SJCRH30 (cell line): ENCODE results near the gene MAPK8IP3. TPM values are rescaled to one million over a fixed set of nuclear protein-coding genes. Genes with fewer than 3 reads are reported as not detected.

ENCODE experiments used
- DNase-seq, 2 experiments: peaks; one replicate each; pipeline ENCODE4 v3.0.0-alpha.2; 2015 to 2020
- H3K27ac ChIP-seq: fragments of 250-450 bp; sonication (Bioruptor Pico); 2 replicates; pipeline ENCODE4 v1.5.1; 2020; ENCODE audit warnings: mild to moderate bottlenecking, moderate library complexity
- H3K27me3 ChIP-seq: fragments of 250-450 bp; sonication (Bioruptor Pico); 2 replicates; pipeline ENCODE4 v1.5.1; 2020; ENCODE audit warnings: mild to moderate bottlenecking, moderate library complexity
- H3K36me3 ChIP-seq: fragments of 250-450 bp; sonication (Bioruptor Pico); 2 replicates; pipeline ENCODE4 v1.5.1; 2020; ENCODE audit warnings: mild to moderate bottlenecking, moderate library complexity
- H3K4me1 ChIP-seq: fragments of 250-450 bp; sonication (Bioruptor Pico); 2 replicates; pipeline ENCODE4 v1.5.1; 2020; ENCODE audit warnings: mild to moderate bottlenecking, moderate library complexity
- H3K4me3 ChIP-seq: fragments of 250-450 bp; sonication (Bioruptor Pico); 2 replicates; pipeline ENCODE4 v1.5.1; 2020; ENCODE audit warnings: mild to moderate bottlenecking, moderate library complexity
- H3K9me3 ChIP-seq: fragments of 250-450 bp; sonication (Bioruptor Pico); replicated peaks from 2 replicates; pipeline ENCODE4 v1.5.1; 2020; ENCODE audit warnings: mild to moderate bottlenecking, moderate library complexity
- total RNA-seq: library from RNA; depleted of rRNA; stranded (reverse); fragments of >200 nt; shearing (Covaris generic); gene quantifications from 2 replicates; pipeline ENCODE4 v1.2.3, GENCODE V29; 2014; rRNA removed

MAPK8IP3 gene
- total RNA-seq, result 24.7 and 34.7 TPM in 2 replicates

DNA sequence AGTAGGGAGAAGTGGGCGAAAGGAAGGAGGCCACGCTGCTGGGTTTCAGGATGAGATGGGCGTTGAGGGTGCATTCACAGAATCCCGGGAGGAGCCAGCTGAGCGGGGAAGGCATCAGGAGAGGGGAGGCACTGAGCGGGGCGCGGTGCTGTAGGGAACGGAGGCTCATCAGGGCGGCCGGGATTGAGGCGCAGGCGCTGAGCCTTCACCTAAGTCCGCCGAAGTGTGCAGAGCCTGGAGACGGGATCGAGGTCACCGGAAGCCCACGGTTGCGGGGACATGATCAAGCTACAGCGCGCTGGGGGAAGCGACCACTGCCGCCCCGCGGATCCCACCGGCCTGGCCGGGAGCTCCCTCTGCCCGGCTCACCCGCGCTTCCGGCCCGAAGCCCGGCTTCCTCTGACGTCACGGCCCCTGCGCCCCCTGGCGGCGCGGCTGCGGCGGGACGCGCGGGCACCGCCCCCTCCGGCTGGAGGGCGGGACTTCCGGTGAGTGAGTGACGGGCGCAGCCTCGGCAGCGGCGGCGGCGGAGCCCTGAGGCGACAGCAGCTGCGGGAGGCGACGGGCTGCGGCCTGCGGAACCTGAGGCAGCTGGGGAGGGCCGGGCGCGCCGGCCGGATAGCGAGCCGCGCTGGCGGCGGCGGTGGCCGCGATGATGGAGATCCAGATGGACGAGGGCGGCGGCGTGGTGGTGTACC, at the start of gene MAPK8IP3:
Gene MAPK8IP3, plus strand, starts transcription at position 508 of the 698 bp plus-strand sequence. Its CDS starts 145 bp downstream, at position 653.
- H3K36me3 ChIP-seq, result peaks cover 8% of the 10 kb centered on the region
- H3K9me3 ChIP-seq, result no peaks in the 10 kb centered on the region
- peak; percentile 86 to 91 for DNase-seq
- H3K27me3 ChIP-seq, result no peaks in the 10 kb centered on the region
- H3K4me3 ChIP-seq, result peak within 1 kb of the TSS; percentile 85
- peaks cover 4% of the 10 kb centered on the region; the same call in 1 of the 2 replicates for H3K4me1 ChIP-seq
- H3K27ac ChIP-seq, result peak within 1 kb of the TSS; percentile 88

GRCh38 chr16:1656808-1657617, 49.0 kb upstream of the MAPK8IP3 start:
- H3K27me3 ChIP-seq, result no peaks in the 10 kb centered on the region
- H3K4me3 ChIP-seq, result no peak overlapping the region
- H3K4me1 ChIP-seq, result no peaks in the 10 kb centered on the region
- no peaks in the 10 kb centered on the region for H3K9me3 ChIP-seq
- no peak for DNase-seq
- no peak overlapping the region for H3K27ac ChIP-seq
- peaks cover 7% of the 10 kb centered on the region for H3K36me3 ChIP-seq

GRCh38 chr16:1657841-1658240, 48.2 kb upstream of the MAPK8IP3 start:
- no peak overlapping the region for H3K4me3 ChIP-seq
- H3K27ac ChIP-seq, result no peak overlapping the region
- H3K4me1 ChIP-seq, result no peaks in the 10 kb centered on the region
- no peaks in the 10 kb centered on the region for H3K9me3 ChIP-seq
- DNase-seq, result no peak
- H3K27me3 ChIP-seq, result no peaks in the 10 kb centered on the region
- H3K36me3 ChIP-seq, result peaks cover 6% of the 10 kb centered on the region

DNA sequence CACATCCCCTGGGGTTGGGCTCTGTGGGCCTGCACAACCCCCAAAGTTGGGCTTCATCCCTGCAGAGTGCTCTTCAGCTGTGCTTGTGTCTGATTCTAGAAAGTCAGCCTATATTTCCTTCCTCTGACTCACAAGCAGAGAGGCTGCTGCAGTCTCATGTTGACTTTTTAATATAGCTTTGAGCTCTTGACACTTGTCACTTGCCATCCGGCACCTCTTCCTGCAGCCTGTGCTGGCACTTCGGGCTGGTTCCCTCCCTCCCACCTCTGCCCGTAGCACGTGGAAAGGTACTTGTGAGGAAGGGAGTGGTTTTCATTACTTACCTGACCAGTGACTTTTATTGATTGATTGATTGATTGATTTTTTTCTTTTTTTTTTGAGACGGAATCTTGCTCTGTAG, 47.0 kb upstream of the MAPK8IP3 start:
- Histone ChIP-seq H3K36me3 (peaks cover 11% of the 10 kb centered on the region), H3K4me1 (no peaks in the 10 kb centered on the region), H3K27ac (no peak overlapping the region), H3K9me3 (no peaks in the 10 kb centered on the region), H3K27me3 (no peaks in the 10 kb centered on the region), H3K4me3 (no peak overlapping the region)
- no peak for DNase-seq

GRCh38 chr16:1661826-1662225, 44.2 kb upstream of the MAPK8IP3 start:
- Histone ChIP-seq H3K4me1 (no peaks in the 10 kb centered on the region), H3K9me3 (no peaks in the 10 kb centered on the region), H3K4me3 (no peak overlapping the region), H3K27ac (no peak overlapping the region), H3K36me3 (peaks cover 11% of the 10 kb centered on the region; the same call in 1 of the 2 replicates), H3K27me3 (no peaks in the 10 kb centered on the region)
- no peak for DNase-seq

DNA sequence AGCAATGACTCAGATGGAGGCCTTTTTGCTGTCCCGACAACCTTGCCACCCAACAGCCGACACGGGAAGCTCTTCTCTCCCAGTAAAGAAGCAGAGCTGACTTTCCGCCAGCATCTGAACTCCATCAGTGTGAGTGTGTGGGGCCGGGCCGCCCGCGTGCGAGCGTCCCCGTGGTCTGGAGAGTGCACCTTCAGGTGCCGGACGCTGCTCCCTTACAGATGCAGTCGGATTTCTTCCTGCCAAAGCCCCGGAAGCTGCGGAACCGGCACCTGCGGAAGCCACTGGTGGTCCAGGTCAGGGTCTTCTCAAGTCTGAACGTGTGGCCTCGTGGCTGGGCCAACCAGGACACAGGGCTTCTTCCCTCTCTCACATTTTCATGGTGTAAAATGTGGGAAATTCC, 43.5 kb upstream of the MAPK8IP3 start:
- H3K36me3 ChIP-seq, result peaks cover 11% of the 10 kb centered on the region; the same call in 1 of the 2 replicates
- no peaks in the 10 kb centered on the region for H3K27me3 ChIP-seq
- H3K4me3 ChIP-seq, result no peak overlapping the region
- no peak for DNase-seq
- H3K27ac ChIP-seq, result no peak overlapping the region
- no peaks in the 10 kb centered on the region for H3K9me3 ChIP-seq
- no peaks in the 10 kb centered on the region for H3K4me1 ChIP-seq

DNA sequence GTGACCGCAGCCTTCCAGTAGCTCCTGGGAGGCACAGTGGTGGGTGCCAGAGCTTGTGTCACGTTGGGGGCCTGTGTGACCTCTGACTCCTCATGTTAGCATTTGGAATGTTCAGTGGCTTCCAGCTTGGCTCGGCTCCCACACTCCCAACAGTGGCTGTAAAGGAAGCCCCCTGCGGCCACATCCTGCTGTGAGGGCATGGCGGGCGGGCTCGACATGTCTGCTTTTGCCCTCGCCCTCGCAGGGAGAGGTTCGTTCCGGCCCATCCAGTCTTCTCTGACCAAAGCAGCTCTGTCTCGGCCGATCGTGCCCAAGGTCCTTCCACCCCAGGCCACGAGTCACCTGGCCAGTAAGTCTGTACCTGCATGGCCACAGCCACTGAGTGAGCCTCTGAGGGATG, 40.2 kb upstream of the MAPK8IP3 start:
- Histone ChIP-seq H3K9me3 (no peaks in the 10 kb centered on the region), H3K36me3 (peaks cover 10% of the 10 kb centered on the region; the same call in 1 of the 2 replicates)

DNA sequence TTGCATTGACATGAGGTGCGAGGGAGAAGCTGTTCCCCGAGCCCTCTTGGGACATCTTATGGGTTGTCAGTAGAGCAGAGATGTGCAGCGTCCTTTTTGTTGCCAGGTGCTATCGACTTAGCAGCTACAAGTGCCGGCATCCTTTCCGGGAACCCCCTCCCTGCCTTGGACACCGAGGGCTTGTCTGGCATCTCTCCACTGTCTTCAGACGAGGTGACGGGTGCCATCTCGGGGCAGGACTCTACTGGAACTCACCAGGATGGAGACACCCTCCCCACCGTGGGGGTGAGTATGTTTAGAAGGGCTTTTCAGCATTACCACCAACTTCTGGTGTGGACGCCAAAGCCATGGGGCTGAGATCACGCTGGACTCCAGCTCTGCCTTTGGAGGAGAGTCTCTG, 39.7 kb upstream of the MAPK8IP3 start:
- H3K9me3 ChIP-seq, result no peaks in the 10 kb centered on the region
- no peak overlapping the region for H3K27ac ChIP-seq
- no peaks in the 10 kb centered on the region for H3K4me1 ChIP-seq
- H3K36me3 ChIP-seq, result peaks cover 10% of the 10 kb centered on the region; the same call in 1 of the 2 replicates
- no peaks in the 10 kb centered on the region for H3K27me3 ChIP-seq
- no peak overlapping the region for H3K4me3 ChIP-seq
- DNase-seq, result no peak

More for the DNA sequence above, 40.2 kb upstream of the MAPK8IP3 start:
- H3K27ac ChIP-seq, result no peak overlapping the region
- no peaks in the 10 kb centered on the region for H3K4me1 ChIP-seq
- no peak overlapping the region for H3K4me3 ChIP-seq
- no peaks in the 10 kb centered on the region for H3K27me3 ChIP-seq
- no peak for DNase-seq

DNA sequence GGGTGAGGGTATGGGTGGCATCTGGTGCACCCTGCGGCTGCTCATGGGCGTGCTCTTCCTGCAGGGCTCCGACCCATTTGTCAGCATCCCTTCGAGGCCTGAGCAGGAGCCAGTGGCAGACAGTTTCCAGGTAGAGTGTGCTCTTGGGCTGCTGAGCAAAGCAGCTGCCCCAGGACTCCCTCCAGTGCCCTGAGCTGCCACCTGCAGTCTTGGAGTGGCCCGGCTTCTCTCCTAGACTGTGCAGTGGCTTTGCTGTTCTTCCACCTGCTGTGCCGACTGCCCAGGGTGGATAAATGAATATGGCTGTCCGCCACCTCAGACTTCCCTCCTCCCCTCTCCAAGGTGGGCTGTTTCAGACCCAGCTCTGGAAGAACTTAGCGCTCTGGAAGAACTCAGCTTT, 38.7 kb upstream of the MAPK8IP3 start:
- Histone ChIP-seq H3K36me3 (peaks cover 16% of the 10 kb centered on the region; the same call in 1 of the 2 replicates), H3K27me3 (no peaks in the 10 kb centered on the region), H3K27ac (no peak overlapping the region), H3K4me3 (no peak overlapping the region), H3K4me1 (no peaks in the 10 kb centered on the region), H3K9me3 (no peaks in the 10 kb centered on the region)
- DNase-seq, result no peak

- Histone ChIP-seq H3K36me3 (peaks cover 16% of the 10 kb centered on the region; the same call in 1 of the 2 replicates), H3K9me3 (no peaks in the 10 kb centered on the region), H3K27ac (no peak overlapping the region), H3K4me3 (no peak overlapping the region), H3K27me3 (no peaks in the 10 kb centered on the region), H3K4me1 (no peaks in the 10 kb centered on the region)
- no peak for DNase-seq
Observed at GRCh38 chr16:1667916-1668315, 38.1 kb upstream of the MAPK8IP3 start.

DNA sequence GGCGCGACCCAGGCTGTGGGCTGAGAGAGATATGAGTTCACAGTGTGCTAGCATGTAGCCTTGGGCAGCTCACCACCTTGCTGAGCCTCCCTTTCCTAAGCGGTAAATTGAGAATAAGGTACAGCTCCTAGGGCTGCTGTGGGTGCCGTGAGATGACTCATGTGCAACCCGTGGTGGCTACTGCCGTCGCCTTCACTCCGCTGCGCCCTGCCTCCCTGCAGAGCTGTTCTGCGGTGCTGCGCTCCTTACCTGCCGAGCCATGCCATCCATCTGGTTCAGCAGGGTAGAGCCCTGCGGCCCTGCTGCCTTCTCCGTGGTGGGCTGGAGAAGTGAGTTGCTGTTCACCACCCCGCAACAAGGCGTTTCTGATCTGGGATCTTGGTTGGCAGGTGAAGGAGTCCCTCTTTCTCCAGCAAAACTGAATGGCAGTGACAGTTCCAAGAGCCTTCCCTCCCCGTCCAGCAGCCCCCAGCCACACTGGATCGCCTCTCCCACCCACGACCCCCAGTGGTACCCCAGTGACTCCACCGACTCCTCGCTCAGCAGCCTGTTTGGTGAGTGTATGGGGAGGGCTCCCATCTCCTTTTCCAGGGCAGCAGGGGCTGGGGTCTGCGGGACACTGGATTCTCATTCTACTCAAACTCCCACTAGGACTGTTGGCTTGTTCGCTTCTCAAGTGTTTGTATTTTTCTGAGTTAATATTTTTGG, 37.2 kb upstream of the MAPK8IP3 start:
- Histone ChIP-seq H3K4me3 (no peak overlapping the region), H3K27me3 (no peaks in the 10 kb centered on the region), H3K27ac (no peak overlapping the region), H3K9me3 (no peaks in the 10 kb centered on the region), H3K36me3 (peaks cover 11% of the 10 kb centered on the region; the same call in 1 of the 2 replicates), H3K4me1 (no peaks in the 10 kb centered on the region)
- no peak for DNase-seq

DNA sequence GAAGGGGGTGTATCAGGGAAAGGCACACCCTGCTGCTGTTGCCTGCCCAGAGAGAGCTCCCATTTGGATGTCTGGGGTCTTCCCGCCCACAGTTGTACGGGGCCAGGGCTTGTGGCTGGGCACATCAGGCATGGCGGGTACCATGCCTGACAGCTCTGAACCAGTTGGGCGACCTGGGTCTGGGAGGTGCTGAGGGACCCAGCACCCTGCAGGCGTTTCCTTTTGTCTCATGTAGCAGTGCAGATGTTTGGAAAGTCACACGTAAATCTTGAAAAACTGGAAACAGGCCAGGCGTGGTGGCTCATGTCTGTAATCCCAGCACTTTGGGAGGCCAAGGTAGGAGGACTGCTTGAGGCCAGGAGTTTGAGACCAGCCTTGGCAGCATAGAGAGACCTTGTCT, 36.3 kb upstream of the MAPK8IP3 start:
- Histone ChIP-seq H3K27ac (no peak overlapping the region), H3K4me3 (no peak overlapping the region), H3K27me3 (no peaks in the 10 kb centered on the region), H3K9me3 (no peaks in the 10 kb centered on the region), H3K36me3 (peaks cover 11% of the 10 kb centered on the region; the same call in 1 of the 2 replicates), H3K4me1 (peaks cover 4% of the 10 kb centered on the region; the same call in 1 of the 2 replicates)
- no peak for DNase-seq

DNA sequence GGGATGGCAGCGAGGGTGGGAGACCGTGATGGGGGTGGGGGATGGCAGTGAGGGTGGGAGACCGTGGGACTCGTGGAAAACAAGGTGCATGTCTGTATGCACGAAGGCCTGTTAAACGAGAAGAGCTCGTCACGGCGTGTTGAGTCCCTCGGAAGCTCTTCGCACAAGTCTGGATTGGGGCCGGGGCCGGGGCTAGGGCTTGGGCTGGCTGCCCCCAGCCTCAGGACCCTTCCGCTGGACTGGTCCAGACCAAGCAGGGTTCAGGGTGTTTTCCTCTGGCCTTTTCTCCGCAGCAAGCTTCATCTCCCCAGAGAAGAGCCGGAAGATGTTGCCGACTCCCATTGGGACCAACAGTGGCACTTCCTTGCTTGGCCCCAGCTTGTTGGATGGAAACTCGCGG, 35.6 kb upstream of the MAPK8IP3 start:
- H3K4me3 ChIP-seq, result no peak overlapping the region
- no peak for DNase-seq
- peaks cover 11% of the 10 kb centered on the region; the same call in 1 of the 2 replicates for H3K36me3 ChIP-seq
- H3K27me3 ChIP-seq, result no peaks in the 10 kb centered on the region
- peaks cover 8% of the 10 kb centered on the region; the same call in 1 of the 2 replicates for H3K4me1 ChIP-seq
- H3K9me3 ChIP-seq, result no peaks in the 10 kb centered on the region
- no peak overlapping the region for H3K27ac ChIP-seq

GRCh38 chr16:1670866-1671265, 35.1 kb upstream of the MAPK8IP3 start:
- H3K4me3 ChIP-seq, result no peak overlapping the region
- H3K36me3 ChIP-seq, result peaks cover 11% of the 10 kb centered on the region; the same call in 1 of the 2 replicates
- no peaks in the 10 kb centered on the region for H3K27me3 ChIP-seq
- no peak overlapping the region for H3K27ac ChIP-seq
- H3K9me3 ChIP-seq, result no peaks in the 10 kb centered on the region
- no peak for DNase-seq
- peaks cover 10% of the 10 kb centered on the region; the same call in 1 of the 2 replicates for H3K4me1 ChIP-seq
